Measurements from ENCODE around the gene RAB15.

DNA sequence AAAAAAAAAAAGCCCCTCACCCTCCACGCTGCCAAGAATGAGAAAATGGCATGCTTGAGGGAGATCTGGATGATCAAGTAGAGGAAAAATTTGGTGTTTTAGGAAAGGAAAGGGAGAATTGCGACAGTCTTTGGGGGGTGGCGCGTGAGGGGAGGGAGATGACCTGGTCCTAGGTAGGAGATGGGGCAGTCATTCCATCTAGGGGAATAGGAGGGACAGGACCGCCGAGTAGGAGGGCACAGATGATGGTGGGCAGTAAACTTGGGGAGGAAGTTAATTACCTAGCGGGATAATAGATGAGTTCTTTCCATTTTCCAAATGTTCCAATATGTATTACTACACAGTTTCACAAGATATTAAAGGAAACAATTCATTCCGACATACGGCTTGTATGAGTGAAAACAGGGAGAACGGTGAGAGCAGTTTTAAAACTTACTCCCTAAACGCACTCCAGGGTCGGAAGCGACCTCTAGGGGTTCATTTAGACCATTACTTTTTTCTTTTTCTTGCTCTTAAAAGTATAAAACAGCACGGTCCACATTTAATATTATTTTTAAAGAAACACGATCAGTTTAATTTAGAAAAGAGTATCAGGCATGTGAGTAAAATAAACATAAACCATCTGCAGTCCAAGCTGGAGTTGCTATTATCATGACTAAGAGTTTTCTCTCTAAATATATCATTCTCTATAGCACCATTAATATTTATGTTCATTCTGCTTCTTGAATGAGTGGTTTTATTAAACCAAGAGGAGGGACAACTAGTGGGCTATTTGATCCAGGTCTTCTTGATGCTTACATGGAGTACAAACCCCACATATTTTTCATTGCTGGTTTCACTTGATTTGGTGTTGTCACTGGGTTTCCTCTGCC lies 11.5 kb upstream of the RAB15 start:
- TF ChIP-seq POLR2A (IDR thresholded peaks at IDR 0.05), result no peak
- TF ChIP-seq, protein P1, sequence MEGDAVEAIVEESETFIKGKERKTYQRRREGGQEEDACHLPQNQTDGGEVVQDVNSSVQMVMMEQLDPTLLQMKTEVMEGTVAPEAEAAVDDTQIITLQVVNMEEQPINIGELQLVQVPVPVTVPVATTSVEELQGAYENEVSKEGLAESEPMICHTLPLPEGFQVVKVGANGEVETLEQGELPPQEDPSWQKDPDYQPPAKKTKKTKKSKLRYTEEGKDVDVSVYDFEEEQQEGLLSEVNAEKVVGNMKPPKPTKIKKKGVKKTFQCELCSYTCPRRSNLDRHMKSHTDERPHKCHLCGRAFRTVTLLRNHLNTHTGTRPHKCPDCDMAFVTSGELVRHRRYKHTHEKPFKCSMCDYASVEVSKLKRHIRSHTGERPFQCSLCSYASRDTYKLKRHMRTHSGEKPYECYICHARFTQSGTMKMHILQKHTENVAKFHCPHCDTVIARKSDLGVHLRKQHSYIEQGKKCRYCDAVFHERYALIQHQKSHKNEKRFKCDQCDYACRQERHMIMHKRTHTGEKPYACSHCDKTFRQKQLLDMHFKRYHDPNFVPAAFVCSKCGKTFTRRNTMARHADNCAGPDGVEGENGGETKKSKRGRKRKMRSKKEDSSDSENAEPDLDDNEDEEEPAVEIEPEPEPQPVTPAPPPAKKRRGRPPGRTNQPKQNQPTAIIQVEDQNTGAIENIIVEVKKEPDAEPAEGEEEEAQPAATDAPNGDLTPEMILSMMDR (IDR thresholded peaks at IDR 0.05), result peak; percentile 47 to 67
- TF ChIP-seq EP300 (IDR thresholded peaks at IDR 0.05), result no peak

Measured in suprapubic skin (tissue), 3 donors.